ELF-1 (cell line): Measurements from ENCODE around the gene CCDC78.
"Not testable (repeated sequence)": the region's sequence is repeated elsewhere in the genome, so short reads cannot be mapped to it uniquely, and the experiment has no call there.

ENCODE experiments used
- DNase-seq: peaks from one replicate; pipeline ENCODE4 v3.0.0-alpha.2; 2016; ENCODE audit warnings: low read depth, low spot score

CCDC78 gene

GRCh38 chr16:760545-761343 lies 34.5 kb upstream of the CCDC78 start, which contains the start of gene MSLN:
TSS of gene MSLN (plus strand) at chr16:760734. CDS start at chr16:762681, 1,947 bp downstream.
- peak; percentile 38 for DNase-seq

- no peak for DNase-seq
Measured at GRCh38 chr16:760065-760464, 33.8 kb upstream of the CCDC78 start.

GRCh38 chr16:759110-759910 lies 33.1 kb upstream of the CCDC78 start:
- DNase-seq, result peak; percentile 45

GRCh38 chr16:756428-756827 lies 30.2 kb upstream of the CCDC78 start:
- no peak for DNase-seq

- no peak for DNase-seq
Measured at GRCh38 chr16:754656-755055, 28.4 kb upstream of the CCDC78 start.

- not testable (repeated sequence) for DNase-seq
Measured at GRCh38 chr16:754121-754607, 27.9 kb upstream of the CCDC78 start.

- DNase-seq, result no peak
Measured at GRCh38 chr16:752007-752312, 25.7 kb upstream of the CCDC78 start.

GRCh38 chr16:751152-752006 lies 25.1 kb upstream of the CCDC78 start:
- DNase-seq, result no peak

GRCh38 chr16:750485-750884 lies 24.2 kb upstream of the CCDC78 start:
- no peak for DNase-seq

- DNase-seq, result no peak
Measured at GRCh38 chr16:749010-749409, 22.8 kb upstream of the CCDC78 start.

GRCh38 chr16:747978-748746 lies 21.9 kb upstream of the CCDC78 start:
- DNase-seq, result no peak

- DNase-seq, result no peak
Measured at GRCh38 chr16:746637-747036, 20.4 kb upstream of the CCDC78 start.

GRCh38 chr16:745739-746138 lies 19.5 kb upstream of the CCDC78 start:
- peak; percentile 69 for DNase-seq

- peak; percentile 16 for DNase-seq
Measured at GRCh38 chr16:743794-744500, 17.7 kb upstream of the CCDC78 start.

- not testable (repeated sequence) for DNase-seq
Measured at GRCh38 chr16:742894-743293, 16.7 kb upstream of the CCDC78 start.

- no peak for DNase-seq
Measured at GRCh38 chr16:741986-742629, 15.9 kb upstream of the CCDC78 start.

GRCh38 chr16:740764-741505 lies 14.7 kb upstream of the CCDC78 start, which contains the start of gene CIAO3:
TSS of gene CIAO3 (minus strand) at chr16:740997. CDS start at chr16:740985, 12 bp downstream.
- DNase-seq, result peak; percentile 93

GRCh38 chr16:740459-740763 lies 14.2 kb upstream of the CCDC78 start:
- DNase-seq, result no peak
